ENCODE data around the gene C10orf71. TPM values are rescaled to one million over a fixed set of nuclear protein-coding genes. Genes with fewer than 3 reads are reported as not detected.

Gene C10orf71
- total and polyA plus RNA-seq, 2 of the 8 experiments (the other 6 are each of a cell fraction or from before 2014, with no cell fraction given) = not detected

DNA sequence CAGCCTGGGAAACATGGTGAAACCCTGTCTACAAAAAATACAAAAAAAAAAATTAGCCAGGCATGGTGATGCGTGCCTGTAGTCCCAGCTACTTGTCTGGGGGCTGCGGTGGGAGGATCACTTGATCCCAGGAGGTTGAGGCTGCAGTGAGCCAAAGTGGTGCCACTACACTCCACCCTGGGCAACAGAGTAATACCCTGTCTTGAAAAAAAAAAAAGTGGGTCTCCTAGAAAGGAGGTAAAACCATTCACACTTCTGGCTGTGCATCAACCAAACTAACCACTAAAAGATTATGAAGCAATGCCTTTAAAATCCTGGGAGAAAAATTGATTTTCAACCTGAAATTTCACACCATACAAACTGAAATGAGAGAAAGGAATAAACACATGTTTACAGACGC lies 35.4 kb upstream of the C10orf71 start (continued):
- no peak for TF ChIP-seq SIRT6 (IDR thresholded peaks at IDR 0.05; ENCODE audit: low read length)
- TF ChIP-seq JUND (IDR thresholded peaks at IDR 0.05; ENCODE audit: low read length) = no peak
- TF ChIP-seq E2F6 (IDR thresholded peaks at IDR 0.05) = no peak
- no peak for TF ChIP-seq RAD21 (IDR thresholded peaks at IDR 0.05 in 1 of 2, conservative IDR thresholded peaks at IDR 0.05 in 1 of 2; ENCODE audit: low read depth in 2 of 2, low read length in 2 of 2)
- no peak for TF ChIP-seq CBX8 (IDR thresholded peaks at IDR 0.05; ENCODE audit: borderline replicate concordance, low read depth, low read length)
- no peak for TF ChIP-seq YY1 (IDR thresholded peaks at IDR 0.05; ENCODE audit: low read depth, low read length)
